ENCODE measurements around the gene NRG3.

- TF ChIP-seq, protein P1, sequence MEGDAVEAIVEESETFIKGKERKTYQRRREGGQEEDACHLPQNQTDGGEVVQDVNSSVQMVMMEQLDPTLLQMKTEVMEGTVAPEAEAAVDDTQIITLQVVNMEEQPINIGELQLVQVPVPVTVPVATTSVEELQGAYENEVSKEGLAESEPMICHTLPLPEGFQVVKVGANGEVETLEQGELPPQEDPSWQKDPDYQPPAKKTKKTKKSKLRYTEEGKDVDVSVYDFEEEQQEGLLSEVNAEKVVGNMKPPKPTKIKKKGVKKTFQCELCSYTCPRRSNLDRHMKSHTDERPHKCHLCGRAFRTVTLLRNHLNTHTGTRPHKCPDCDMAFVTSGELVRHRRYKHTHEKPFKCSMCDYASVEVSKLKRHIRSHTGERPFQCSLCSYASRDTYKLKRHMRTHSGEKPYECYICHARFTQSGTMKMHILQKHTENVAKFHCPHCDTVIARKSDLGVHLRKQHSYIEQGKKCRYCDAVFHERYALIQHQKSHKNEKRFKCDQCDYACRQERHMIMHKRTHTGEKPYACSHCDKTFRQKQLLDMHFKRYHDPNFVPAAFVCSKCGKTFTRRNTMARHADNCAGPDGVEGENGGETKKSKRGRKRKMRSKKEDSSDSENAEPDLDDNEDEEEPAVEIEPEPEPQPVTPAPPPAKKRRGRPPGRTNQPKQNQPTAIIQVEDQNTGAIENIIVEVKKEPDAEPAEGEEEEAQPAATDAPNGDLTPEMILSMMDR (IDR thresholded peaks at IDR 0.05): no peak
- no peak for TF ChIP-seq POLR2A (IDR thresholded peaks at IDR 0.05)
Observed at GRCh38 chr10:81949283-81949682, 74.3 kb downstream of the NRG3 start.

All from testis (tissue), 2 donors.